GM23248 (cell line): ENCODE measurements around the gene NDUFS7. TPM values are rescaled to one million over a fixed set of nuclear protein-coding genes. Genes with fewer than 3 reads are reported as not detected.

Experiments
- DNase-seq: peaks from one replicate; pipeline ENCODE4 v3.0.0-alpha.2; 2015
- H2AFZ ChIP-seq: fragments of 200-600 bp; sonication (generic); 2 replicates; pipeline ENCODE4 v1.6.1; 2016; ENCODE audit warnings: antibody characterized with exemption
- H3F3A ChIP-seq: fragments of 200-600 bp; sonication (generic); 2 replicates; pipeline ENCODE4 v1.6.1; 2016; ENCODE audit warnings: mild to moderate bottlenecking, antibody characterized with exemption, mixed run types; ENCODE audit not compliant: insufficient read depth
- H3K27ac ChIP-seq: fragments of 200-600 bp; sonication (generic); 2 replicates; pipeline ENCODE4 v1.5.1; 2016; ENCODE audit warnings: mild to moderate bottlenecking
- H3K27me3 ChIP-seq: fragments of 200-600 bp; sonication (generic); replicated peaks from 2 replicates; pipeline ENCODE4 v1.6.1; 2016; ENCODE audit warnings: mild to moderate bottlenecking; ENCODE audit not compliant: insufficient read depth
- H3K36me3 ChIP-seq: fragments of 200-600 bp; sonication (generic); 2 replicates; pipeline ENCODE4 v1.6.1; 2016; ENCODE audit warnings: low read depth, mild to moderate bottlenecking
- H3K4me1 ChIP-seq: fragments of 200-600 bp; sonication (generic); 2 replicates; pipeline ENCODE4 v1.6.1; 2016; ENCODE audit warnings: mild to moderate bottlenecking; ENCODE audit not compliant: insufficient read depth
- H3K4me2 ChIP-seq: fragments of 200-600 bp; sonication (generic); one replicate; pipeline ENCODE4 v1.6.1; 2016; ENCODE audit warnings: mild to moderate bottlenecking; ENCODE audit not compliant: unreplicated experiment
- H3K4me3 ChIP-seq: fragments of 200-600 bp; sonication (generic); 2 replicates; pipeline ENCODE4 v1.5.1; 2016; ENCODE audit warnings: mild to moderate bottlenecking
- H3K79me2 ChIP-seq: fragments of 200-600 bp; sonication (generic); 2 replicates; pipeline ENCODE4 v1.6.1; 2016; ENCODE audit warnings: mild to moderate bottlenecking; ENCODE audit not compliant: insufficient read depth
- H3K9ac ChIP-seq: fragments of 200-600 bp; sonication (generic); 2 replicates; pipeline ENCODE4 v1.6.1; 2016; ENCODE audit warnings: mild to moderate bottlenecking
- H3K9me2 ChIP-seq: fragments of 200-600 bp; sonication (generic); 2 replicates; pipeline ENCODE4 v1.6.1; 2016; ENCODE audit warnings: mixed run types, mild to moderate bottlenecking, moderate library complexity; ENCODE audit not compliant: insufficient read depth
- H3K9me3 ChIP-seq: fragments of 200-600 bp; sonication (generic); one replicate; pipeline ENCODE4 v1.6.1; 2017; ENCODE audit warnings: low read depth
- H4K20me1 ChIP-seq: fragments of 200-600 bp; sonication (generic); 2 replicates; pipeline ENCODE4 v1.6.0; 2016; ENCODE audit not compliant: insufficient read depth
- EZH2 ChIP-seq: fragments of 200-600 bp; sonication (generic); IDR thresholded peaks from 2 replicates; pipeline ENCODE4 v1.6.1; 2018; ENCODE audit warnings: antibody characterized with exemption, mild to moderate bottlenecking; ENCODE audit not compliant: insufficient read depth, poor library complexity, severe bottlenecking
- EZH2phosphoT487 ChIP-seq: fragments of 200-600 bp; sonication (generic); IDR thresholded peaks from 2 replicates; pipeline ENCODE4 v1.6.1; 2018; ENCODE audit warnings: antibody characterized with exemption, moderate library complexity, mild to moderate bottlenecking, low read depth; ENCODE audit not compliant: insufficient read depth
- WGBS, 2 experiments: methylation state at CpG; one replicate each; pipeline ENCODE4 v1.1.6; 2015 to 2017; ENCODE audit warnings: low lambda C conversion rate in 2 of 2, low coverage in 1 of 2; ENCODE audit errors: missing lambda C conversion rate in 2 of 2; 5-methylcytosine and 5-hydroxymethylcytosine counted together
- in situ Hi-C: fragments of 300-500 bp; cut with MboI; formaldehyde crosslinking; loops from 2 replicates; pipeline ENCODE4 v1.15.0; 2020
- polyA plus RNA-seq: library from polyadenylated mRNA; unstranded; fragments of >200 nt; fragmentation: Nextera tagmentation; extraction: Ambion mirVana; gene quantifications from 2 replicates; pipeline ENCODE4 v1.2.1, GENCODE V29; 2016
- total RNA-seq: library from RNA; depleted of rRNA; stranded (reverse); fragments of >200 nt; shearing (Covaris generic); gene quantifications from 2 replicates; pipeline ENCODE4 v1.2.3, GENCODE V29; 2014

The NDUFS7 gene
- total and polyA plus RNA-seq, 2 experiments from 2014 or later, result 67.1 to 173 TPM

GRCh38 chr19:1399745-1400144 lies 16.0 kb downstream of the NDUFS7 start:
- H3K4me1 ChIP-seq, result 0 out of 2 replicates have a peak, but pooled peaks cover 7% of the 10 kb centered on the region
- no peaks in the 10 kb centered on the region for H3K79me2 ChIP-seq
- no peaks in the 10 kb centered on the region for H3K27me3 ChIP-seq
- H3K9me2 ChIP-seq, result no peaks in the 10 kb centered on the region
- no peaks in the 10 kb centered on the region for H4K20me1 ChIP-seq
- H3K9ac ChIP-seq, result no peak overlapping the region
- in situ Hi-C loops, result no loop called here
- 85 to 86% methylated on average over 13 to 15 of the region's 15 CpGs for WGBS, 2 experiments
- no peak for TF ChIP-seq EZH2phosphoT487
- no peak for TF ChIP-seq EZH2
- no peak overlapping the region for H3K27ac ChIP-seq
- H3K9me3 ChIP-seq, result no peaks in the 10 kb centered on the region
- H3K36me3 ChIP-seq, result no peaks in the 10 kb centered on the region
- H3F3A ChIP-seq, result no peaks in the 10 kb centered on the region
- DNase-seq, result no peak
- no peak overlapping the region for H3K4me2 ChIP-seq
- no peak overlapping the region for H3K4me3 ChIP-seq
- H2AFZ ChIP-seq, result no peak overlapping the region

- Histone ChIP-seq H3K4me2 (peak overlapping the region; percentile 87), H2AFZ (peak overlapping the region; percentile 65), H3K9ac (peak overlapping the region; percentile 61), H3K36me3 (no peaks in the 10 kb centered on the region), H3K9me2 (no peaks in the 10 kb centered on the region), H3K79me2 (no peaks in the 10 kb centered on the region), H3K4me1 (0 out of 2 replicates have a peak, but pooled peaks cover 7% of the 10 kb centered on the region), H3K27ac (no peak overlapping the region), H4K20me1 (no peaks in the 10 kb centered on the region), H3F3A (no peaks in the 10 kb centered on the region), H3K27me3 (no peaks in the 10 kb centered on the region), H3K4me3 (peak overlapping the region; percentile 80), H3K9me3 (no peaks in the 10 kb centered on the region)
- 18 to 19% methylated on average over 36 of the region's 36 CpGs for WGBS, 2 experiments
- TF ChIP-seq EZH2, result no peak
- no peak for TF ChIP-seq EZH2phosphoT487
- in situ Hi-C loops, result no loop called here
- DNase-seq, result peak; percentile 64
These were observed 16.8 kb downstream of the NDUFS7 start for GRCh38 chr19:1400281-1401137.

- H3K27ac ChIP-seq, result no peak within 1 kb of the TSS
- WGBS, 2 experiments, result 3 to 4% methylated on average over 33 to 48 of the region's 87 CpGs
- DNase-seq, result peak; percentile 72
These were observed 17.6 kb downstream of the NDUFS7 start, which contains the start of gene GAMT for GRCh38 chr19:1401138-1401888. Gene GAMT, minus strand, starts transcription at chr19:1401542. Its CDS starts 66 bp downstream, at chr19:1401476.

GRCh38 chr19:1401889-1402217 lies 18.1 kb downstream of the NDUFS7 start:
- Histone ChIP-seq H3K9me3 (no peaks in the 10 kb centered on the region), H4K20me1 (no peaks in the 10 kb centered on the region), H3K4me2 (peak overlapping the region; percentile 87), H3K9me2 (no peaks in the 10 kb centered on the region), H3F3A (no peaks in the 10 kb centered on the region), H3K79me2 (no peaks in the 10 kb centered on the region), H2AFZ (peak overlapping the region; percentile 65), H3K4me3 (peak overlapping the region; percentile 80), H3K4me1 (0 out of 2 replicates have a peak, but pooled peaks cover 3% of the 10 kb centered on the region), H3K27ac (no peak overlapping the region), H3K36me3 (no peaks in the 10 kb centered on the region), H3K27me3 (no peaks in the 10 kb centered on the region), H3K9ac (peak overlapping the region; percentile 61)
- 56 to 61% methylated on average over 11 of the region's 11 CpGs for WGBS, 2 experiments
- TF ChIP-seq EZH2 (no peak), EZH2phosphoT487 (no peak)
- no peak for DNase-seq
- in situ Hi-C loops, result no loop called here

More at GRCh38 chr19:1401138-1401888, 17.6 kb downstream of the NDUFS7 start, which contains the start of gene GAMT:
- Histone ChIP-seq H3K9me3 (no peaks in the 10 kb centered on the region), H3K9ac (peak within 1 kb of the TSS; percentile 61), H3F3A (no peaks in the 10 kb centered on the region), H3K4me2 (peak within 1 kb of the TSS; percentile 87), H3K36me3 (no peaks in the 10 kb centered on the region), H3K4me1 (0 out of 2 replicates have a peak, but pooled peaks cover 4% of the 10 kb centered on the region), H3K4me3 (peak within 1 kb of the TSS; percentile 80), H4K20me1 (no peaks in the 10 kb centered on the region), H3K27me3 (no peaks in the 10 kb centered on the region), H3K9me2 (no peaks in the 10 kb centered on the region), H3K79me2 (no peaks in the 10 kb centered on the region), H2AFZ (peak within 1 kb of the TSS; percentile 65)
- TF ChIP-seq EZH2phosphoT487, result no peak
- no peak for TF ChIP-seq EZH2
- in situ Hi-C loops, result no loop called here
